ENCODE results near the gene UBE2H.

DNA sequence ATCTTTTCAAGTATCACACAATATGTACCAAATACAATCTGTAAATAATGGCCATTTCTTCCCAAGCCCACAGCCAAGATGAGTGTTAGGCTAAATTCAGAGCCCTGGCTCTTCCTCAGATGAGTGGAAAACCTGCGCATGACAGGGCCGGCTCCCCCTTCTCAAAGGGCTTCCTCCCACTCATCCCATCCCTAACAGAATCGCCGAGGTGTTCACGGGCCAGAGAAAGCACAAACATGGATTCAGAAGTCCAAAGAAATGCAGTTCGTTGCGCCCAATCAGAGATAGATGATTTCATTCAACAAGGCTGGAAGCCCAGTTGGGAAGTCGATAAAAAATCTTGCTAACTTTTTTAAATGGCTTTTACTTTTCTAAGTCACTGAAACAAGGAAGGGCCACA is 121.8 kb downstream of the UBE2H start:
- TF ChIP-seq, protein P1, sequence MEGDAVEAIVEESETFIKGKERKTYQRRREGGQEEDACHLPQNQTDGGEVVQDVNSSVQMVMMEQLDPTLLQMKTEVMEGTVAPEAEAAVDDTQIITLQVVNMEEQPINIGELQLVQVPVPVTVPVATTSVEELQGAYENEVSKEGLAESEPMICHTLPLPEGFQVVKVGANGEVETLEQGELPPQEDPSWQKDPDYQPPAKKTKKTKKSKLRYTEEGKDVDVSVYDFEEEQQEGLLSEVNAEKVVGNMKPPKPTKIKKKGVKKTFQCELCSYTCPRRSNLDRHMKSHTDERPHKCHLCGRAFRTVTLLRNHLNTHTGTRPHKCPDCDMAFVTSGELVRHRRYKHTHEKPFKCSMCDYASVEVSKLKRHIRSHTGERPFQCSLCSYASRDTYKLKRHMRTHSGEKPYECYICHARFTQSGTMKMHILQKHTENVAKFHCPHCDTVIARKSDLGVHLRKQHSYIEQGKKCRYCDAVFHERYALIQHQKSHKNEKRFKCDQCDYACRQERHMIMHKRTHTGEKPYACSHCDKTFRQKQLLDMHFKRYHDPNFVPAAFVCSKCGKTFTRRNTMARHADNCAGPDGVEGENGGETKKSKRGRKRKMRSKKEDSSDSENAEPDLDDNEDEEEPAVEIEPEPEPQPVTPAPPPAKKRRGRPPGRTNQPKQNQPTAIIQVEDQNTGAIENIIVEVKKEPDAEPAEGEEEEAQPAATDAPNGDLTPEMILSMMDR (IDR thresholded peaks at IDR 0.05): no peak
- TF ChIP-seq POLR2AphosphoS5 (IDR thresholded peaks at IDR 0.05; ENCODE audit: low read depth, low read length): no peak

Data from Panc1 (cell line).